Measurements from ENCODE around the gene LHX4.

DNA sequence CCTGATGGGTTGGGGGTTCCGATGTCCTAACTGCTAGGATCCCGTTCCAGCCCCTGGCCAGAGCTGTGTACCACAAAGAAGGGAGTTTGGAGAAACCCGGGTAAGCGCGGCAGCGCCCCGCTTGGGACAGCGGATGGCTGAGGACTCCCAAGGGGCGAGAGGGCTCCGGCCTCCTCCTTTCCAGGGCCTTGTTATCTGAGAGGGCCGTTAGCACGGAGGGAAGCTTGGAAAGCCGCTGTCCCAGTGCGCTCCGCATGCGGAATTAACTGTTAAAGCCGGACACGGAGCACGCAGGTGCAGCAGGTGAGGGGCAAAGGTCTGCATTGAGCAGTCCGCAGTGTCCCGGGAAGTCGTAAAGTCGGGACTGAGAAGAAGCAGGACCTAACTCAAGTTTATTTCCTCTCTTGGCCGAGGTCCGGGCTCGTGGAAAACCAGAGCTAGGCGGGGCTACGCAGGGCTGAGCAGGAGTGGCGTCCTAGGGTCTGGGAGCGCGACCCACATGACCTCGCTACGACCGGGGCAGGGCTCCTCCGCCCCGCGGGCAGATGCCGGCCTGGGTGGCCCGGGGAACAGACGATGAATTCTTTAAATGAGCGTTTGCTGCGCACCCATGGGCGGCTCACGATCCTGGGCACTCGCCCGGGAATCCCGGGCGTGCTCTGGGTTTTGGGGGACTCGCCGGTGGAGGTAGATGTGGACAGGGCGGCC lies 4.5 kb downstream of the LHX4 start:
- TF ChIP-seq, protein P1, sequence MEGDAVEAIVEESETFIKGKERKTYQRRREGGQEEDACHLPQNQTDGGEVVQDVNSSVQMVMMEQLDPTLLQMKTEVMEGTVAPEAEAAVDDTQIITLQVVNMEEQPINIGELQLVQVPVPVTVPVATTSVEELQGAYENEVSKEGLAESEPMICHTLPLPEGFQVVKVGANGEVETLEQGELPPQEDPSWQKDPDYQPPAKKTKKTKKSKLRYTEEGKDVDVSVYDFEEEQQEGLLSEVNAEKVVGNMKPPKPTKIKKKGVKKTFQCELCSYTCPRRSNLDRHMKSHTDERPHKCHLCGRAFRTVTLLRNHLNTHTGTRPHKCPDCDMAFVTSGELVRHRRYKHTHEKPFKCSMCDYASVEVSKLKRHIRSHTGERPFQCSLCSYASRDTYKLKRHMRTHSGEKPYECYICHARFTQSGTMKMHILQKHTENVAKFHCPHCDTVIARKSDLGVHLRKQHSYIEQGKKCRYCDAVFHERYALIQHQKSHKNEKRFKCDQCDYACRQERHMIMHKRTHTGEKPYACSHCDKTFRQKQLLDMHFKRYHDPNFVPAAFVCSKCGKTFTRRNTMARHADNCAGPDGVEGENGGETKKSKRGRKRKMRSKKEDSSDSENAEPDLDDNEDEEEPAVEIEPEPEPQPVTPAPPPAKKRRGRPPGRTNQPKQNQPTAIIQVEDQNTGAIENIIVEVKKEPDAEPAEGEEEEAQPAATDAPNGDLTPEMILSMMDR (IDR thresholded peaks at IDR 0.05; ENCODE audit: low read depth, low read length, poor library complexity, severe bottlenecking): no peak
- no peak for TF ChIP-seq EZH2phosphoT487 (IDR thresholded peaks at IDR 0.05; ENCODE audit: borderline replicate concordance, low read length)

Data from DOHH2 (cell line).